ENCODE data around the gene GPATCH2. TPM values are rescaled to one million over a fixed set of nuclear protein-coding genes. Genes with fewer than 3 reads are reported as not detected.

The GPATCH2 gene
- total and polyA plus RNA-seq, 11 donors: 2.3 to 8.5 (median 7.5) TPM

GRCh38 chr1:217522277-217522676, 108.6 kb downstream of the GPATCH2 start:
- intact Hi-C loops (cut with DNase I): loop anchor here in 2 of 10 donors (5.0 to 10.0 kb wide), 2 partner anchors 65 to 67 kb away; no protein-coding TSS in a partner anchor
- Histone ChIP-seq H3K4me1 (peaks cover 0 to 21% (median 4%) of the 10 kb centered on the region in 12 donors), H3K36me3 (no peaks in the 10 kb centered on the region), H3K27ac (no peak overlapping the region), H3K27me3 (no peaks in the 10 kb centered on the region), H3K4me3 (no peak overlapping the region), H3K9me3 (no peaks in the 10 kb centered on the region)
- TF ChIP-seq POLR2A (IDR thresholded peaks at IDR 0.05): no peak
- TF ChIP-seq, protein P1, sequence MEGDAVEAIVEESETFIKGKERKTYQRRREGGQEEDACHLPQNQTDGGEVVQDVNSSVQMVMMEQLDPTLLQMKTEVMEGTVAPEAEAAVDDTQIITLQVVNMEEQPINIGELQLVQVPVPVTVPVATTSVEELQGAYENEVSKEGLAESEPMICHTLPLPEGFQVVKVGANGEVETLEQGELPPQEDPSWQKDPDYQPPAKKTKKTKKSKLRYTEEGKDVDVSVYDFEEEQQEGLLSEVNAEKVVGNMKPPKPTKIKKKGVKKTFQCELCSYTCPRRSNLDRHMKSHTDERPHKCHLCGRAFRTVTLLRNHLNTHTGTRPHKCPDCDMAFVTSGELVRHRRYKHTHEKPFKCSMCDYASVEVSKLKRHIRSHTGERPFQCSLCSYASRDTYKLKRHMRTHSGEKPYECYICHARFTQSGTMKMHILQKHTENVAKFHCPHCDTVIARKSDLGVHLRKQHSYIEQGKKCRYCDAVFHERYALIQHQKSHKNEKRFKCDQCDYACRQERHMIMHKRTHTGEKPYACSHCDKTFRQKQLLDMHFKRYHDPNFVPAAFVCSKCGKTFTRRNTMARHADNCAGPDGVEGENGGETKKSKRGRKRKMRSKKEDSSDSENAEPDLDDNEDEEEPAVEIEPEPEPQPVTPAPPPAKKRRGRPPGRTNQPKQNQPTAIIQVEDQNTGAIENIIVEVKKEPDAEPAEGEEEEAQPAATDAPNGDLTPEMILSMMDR (IDR thresholded peaks at IDR 0.05): peak in 8 of 12 donors; percentile 10 to 45 (median 23)
- peak; percentile 38 to 80 (median 76) for ATAC-seq
- DNase-seq: no peak
- WGBS, 4 donors: 79 to 84% (median 80%) methylated on average over 3 of the region's 3 CpGs

DNA sequence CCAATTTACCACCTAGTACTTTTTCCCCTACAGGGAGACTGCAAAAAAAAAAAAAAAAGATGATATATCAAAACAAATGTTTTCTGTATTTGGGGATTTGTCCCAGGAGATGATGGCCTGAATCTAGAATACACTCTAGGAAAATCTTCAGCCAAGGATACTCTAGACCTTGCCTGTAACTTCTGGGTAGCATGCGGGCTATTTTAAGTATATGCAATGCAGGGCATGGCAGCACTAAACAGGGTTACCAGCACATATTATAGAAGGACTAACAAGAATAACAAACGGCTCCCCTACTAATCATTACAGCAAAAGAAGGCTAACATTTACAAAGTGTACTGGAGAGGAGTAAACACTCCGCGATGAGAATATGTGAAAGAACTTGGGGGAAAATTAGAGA, 109.6 kb downstream of the GPATCH2 start:
- DNase-seq: no peak
- intact Hi-C loops (cut with DNase I): loop anchor here in 2 of 10 donors (5.0 to 10.0 kb wide), 2 partner anchors 64 to 67 kb away; no protein-coding TSS in a partner anchor
- no peak for TF ChIP-seq POLR2A (IDR thresholded peaks at IDR 0.05)
- TF ChIP-seq, protein P1 (IDR thresholded peaks at IDR 0.05): no peak
- WGBS, 4 donors: 73 to 84% (median 76%) methylated on average over 4 of the region's 4 CpGs
- H3K4me3 ChIP-seq: no peak overlapping the region
- no peaks in the 10 kb centered on the region for H3K27me3 ChIP-seq
- no peaks in the 10 kb centered on the region for H3K36me3 ChIP-seq
- peaks cover 0 to 21% (median 4%) of the 10 kb centered on the region in 12 donors for H3K4me1 ChIP-seq
- H3K27ac ChIP-seq: no peak overlapping the region
- no peaks in the 10 kb centered on the region for H3K9me3 ChIP-seq
- ATAC-seq: peak; percentile 58 to 79 (median 72)

DNA sequence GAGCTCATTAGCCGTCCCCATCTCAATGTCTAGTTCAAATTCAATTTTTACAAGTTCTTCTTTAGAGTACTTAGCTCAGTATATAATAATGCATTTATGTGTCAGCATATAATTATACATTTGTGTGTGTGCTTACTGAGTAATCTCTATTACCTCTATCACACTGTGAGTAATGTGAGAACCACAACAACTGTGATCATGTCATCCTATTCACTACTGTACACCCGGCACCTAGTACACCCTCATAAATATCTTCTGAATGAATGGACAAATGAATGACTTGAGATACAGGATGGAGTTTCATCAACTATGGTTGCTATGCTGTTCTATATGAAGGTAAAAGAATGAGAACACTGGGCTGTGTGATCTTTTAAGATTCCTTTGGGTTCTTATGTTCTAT, 124.0 kb downstream of the GPATCH2 start:
- H3K27me3 ChIP-seq: no peaks in the 10 kb centered on the region
- ATAC-seq (no peak), DNase-seq (no peak)
- peaks cover 0 to 10% (median 0%) of the 10 kb centered on the region in 9 donors for H3K36me3 ChIP-seq
- H3K27ac ChIP-seq: no peak overlapping the region
- TF ChIP-seq, protein P1 (IDR thresholded peaks at IDR 0.05): no peak
- no peak for TF ChIP-seq POLR2A (IDR thresholded peaks at IDR 0.05)
- intact Hi-C loops (cut with DNase I): no loop called here
- H3K9me3 ChIP-seq: no peaks in the 10 kb centered on the region
- no peak overlapping the region for H3K4me3 ChIP-seq
- no peaks in the 10 kb centered on the region for H3K4me1 ChIP-seq
- 91 to 99% (median 96%) methylated on average over 2 of the region's 2 CpGs for WGBS, 4 donors

DNA sequence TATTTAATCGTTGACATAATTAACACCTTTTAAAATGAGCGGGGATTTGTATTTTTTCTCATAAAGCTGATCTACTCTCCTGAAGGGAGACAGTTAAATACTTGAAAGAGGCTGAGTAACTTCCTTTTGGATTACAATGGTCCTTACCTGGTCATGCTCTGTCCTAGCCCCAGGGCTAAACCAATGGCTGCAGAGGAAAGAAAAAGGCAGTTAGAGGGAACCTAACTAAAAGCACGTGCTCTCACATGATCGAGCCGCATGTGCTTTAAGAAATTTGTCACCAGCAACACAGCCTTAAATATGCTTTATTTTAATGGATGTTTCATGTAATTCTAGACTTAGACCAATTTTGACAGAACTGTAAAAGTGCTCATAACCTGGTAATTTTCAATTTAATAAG, 132.7 kb downstream of the GPATCH2 start:
- Histone ChIP-seq H3K4me1 (no peaks in the 10 kb centered on the region), H3K4me3 (no peak overlapping the region), H3K36me3 (peaks cover 0 to 15% (median 5%) of the 10 kb centered on the region in 9 donors), H3K27me3 (no peaks in the 10 kb centered on the region), H3K27ac (no peak overlapping the region), H3K9me3 (no peaks in the 10 kb centered on the region)
- TF ChIP-seq, protein P1 (IDR thresholded peaks at IDR 0.05): no peak
- no peak for TF ChIP-seq POLR2A (IDR thresholded peaks at IDR 0.05)
- intact Hi-C loops (cut with DNase I): no loop called here
- no peak for ATAC-seq
- no peak for DNase-seq
- WGBS, 4 donors: 92 to 95% (median 92%) methylated on average over 5 of the region's 5 CpGs

Measured in heart left ventricle (tissue), 16 donors.